GM12865 (cell line): Measurements from ENCODE around the gene CCHCR1.

Experiments
- DNase-seq: peaks from one replicate; pipeline ENCODE4 v3.0.0; 2010; ENCODE audit warnings: low read depth
- H3K4me3 ChIP-seq: 2 replicates; pipeline ENCODE4 v1.5.1; 2011; ENCODE audit warnings: mild to moderate bottlenecking, low read depth, low read length, control low read depth
- TF ChIP-seq, protein P1 (sequence below): IDR thresholded peaks from 2 replicates; pipeline ENCODE4 v1.5.1; 2011; ENCODE audit warnings: low read length, control low read depth, low read depth, inconsistent platforms; ENCODE audit not compliant: insufficient read depth; ENCODE audit errors: missing control alignments

Gene CCHCR1

DNA sequence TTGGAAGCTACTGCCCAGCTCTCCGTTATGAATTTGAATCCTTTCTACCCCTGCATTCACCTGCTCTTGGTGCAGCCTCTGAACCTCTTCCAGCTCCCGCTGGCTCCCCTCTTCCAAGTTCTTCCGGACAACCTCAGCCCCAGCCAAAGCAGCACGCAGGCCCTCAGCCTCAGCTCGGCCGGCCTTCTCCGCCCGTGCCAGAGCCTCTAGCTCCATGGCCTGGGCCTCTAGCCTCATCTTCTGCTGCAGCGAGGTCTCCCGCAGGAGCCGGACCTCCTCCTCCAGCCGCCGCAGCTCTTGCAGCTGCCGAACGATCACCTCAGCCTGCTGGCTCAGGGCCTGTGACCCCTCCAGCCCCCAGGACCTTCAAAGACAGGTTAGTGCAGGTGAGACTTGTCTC lies 3.2 kb downstream of the CCHCR1 start:
- no peak overlapping the region for H3K4me3 ChIP-seq
- TF ChIP-seq, protein P1, sequence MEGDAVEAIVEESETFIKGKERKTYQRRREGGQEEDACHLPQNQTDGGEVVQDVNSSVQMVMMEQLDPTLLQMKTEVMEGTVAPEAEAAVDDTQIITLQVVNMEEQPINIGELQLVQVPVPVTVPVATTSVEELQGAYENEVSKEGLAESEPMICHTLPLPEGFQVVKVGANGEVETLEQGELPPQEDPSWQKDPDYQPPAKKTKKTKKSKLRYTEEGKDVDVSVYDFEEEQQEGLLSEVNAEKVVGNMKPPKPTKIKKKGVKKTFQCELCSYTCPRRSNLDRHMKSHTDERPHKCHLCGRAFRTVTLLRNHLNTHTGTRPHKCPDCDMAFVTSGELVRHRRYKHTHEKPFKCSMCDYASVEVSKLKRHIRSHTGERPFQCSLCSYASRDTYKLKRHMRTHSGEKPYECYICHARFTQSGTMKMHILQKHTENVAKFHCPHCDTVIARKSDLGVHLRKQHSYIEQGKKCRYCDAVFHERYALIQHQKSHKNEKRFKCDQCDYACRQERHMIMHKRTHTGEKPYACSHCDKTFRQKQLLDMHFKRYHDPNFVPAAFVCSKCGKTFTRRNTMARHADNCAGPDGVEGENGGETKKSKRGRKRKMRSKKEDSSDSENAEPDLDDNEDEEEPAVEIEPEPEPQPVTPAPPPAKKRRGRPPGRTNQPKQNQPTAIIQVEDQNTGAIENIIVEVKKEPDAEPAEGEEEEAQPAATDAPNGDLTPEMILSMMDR: no peak
- no peak for DNase-seq

DNA sequence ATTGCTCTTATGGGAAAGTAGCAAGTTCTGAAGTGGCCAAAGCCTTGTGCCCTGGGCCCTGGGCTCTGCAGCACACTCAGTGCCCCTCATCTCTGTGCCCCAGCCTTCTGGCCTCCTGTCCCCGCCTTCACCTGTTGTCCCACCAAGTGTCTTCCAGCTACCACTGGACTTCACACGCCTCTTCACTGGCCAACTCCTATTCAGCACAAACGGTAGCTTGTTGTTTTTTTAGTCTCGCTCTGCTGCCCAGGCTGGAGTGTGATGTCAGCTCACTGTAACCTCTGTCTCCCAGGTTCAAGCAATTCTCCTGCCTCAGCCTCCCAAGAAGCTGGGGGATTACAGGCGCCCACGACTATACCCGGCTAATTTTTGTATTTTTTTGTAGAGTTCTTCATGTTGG lies 4.8 kb downstream of the CCHCR1 start:
- DNase-seq: no peak

DNA sequence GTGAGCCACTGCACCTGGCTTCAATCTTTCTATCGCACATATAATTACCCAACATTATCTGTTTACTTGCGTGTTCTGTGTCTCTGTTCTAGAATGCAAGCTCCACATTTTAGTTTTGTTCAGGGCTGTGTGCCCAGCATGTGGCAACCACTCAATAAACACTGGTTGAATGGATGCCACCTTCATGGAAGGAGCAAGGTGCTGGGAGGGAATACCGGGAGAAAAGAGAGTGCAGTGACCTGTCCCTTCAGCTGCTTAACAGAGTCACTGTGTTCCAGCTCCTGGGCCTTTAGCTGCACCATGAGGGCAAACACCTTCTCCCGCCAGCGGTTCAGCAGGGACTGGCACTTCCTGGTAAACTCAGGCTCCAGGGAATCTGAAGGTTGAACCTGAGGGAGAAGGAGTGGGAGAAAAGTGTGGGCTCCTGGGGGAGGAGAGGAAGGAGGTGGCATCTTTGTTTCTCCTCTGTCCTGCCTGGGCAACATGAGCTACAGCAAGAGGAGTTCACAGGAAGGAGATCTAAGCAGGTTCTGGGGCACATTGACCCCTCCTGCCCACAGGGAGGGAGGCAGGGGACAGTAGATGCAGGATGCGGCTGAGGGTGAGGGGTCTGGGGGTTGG lies 7.7 kb downstream of the CCHCR1 start:
- no peak for DNase-seq
- H3K4me3 ChIP-seq: no peak overlapping the region
- TF ChIP-seq, protein P1: no peak

More for the DNA sequence above, 4.8 kb downstream of the CCHCR1 start:
- TF ChIP-seq, protein P1: no peak
- H3K4me3 ChIP-seq: no peak overlapping the region

DNA sequence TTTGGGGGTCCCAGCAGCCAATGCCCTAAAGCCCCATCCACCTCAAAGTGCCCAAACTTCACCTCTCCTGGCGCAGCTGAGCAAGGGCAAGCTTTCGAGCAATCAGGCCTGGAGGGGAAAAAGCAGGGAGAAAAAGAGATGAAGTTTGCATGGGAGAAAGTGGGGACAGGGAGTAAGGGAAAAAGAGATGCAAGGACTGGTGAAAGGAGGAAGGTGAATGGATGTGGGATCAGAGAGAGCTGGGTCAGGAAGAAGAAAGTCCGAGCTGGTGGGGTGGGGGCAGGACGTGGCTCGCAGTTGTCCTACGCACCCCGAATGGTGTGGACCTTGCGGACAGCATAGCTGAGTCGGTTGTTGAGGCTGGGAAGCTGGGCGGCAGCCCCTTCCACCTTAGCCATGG lies 12.2 kb downstream of the CCHCR1 start:
- DNase-seq: no peak
- H3K4me3 ChIP-seq: no peak overlapping the region
- TF ChIP-seq, protein P1: no peak

DNA sequence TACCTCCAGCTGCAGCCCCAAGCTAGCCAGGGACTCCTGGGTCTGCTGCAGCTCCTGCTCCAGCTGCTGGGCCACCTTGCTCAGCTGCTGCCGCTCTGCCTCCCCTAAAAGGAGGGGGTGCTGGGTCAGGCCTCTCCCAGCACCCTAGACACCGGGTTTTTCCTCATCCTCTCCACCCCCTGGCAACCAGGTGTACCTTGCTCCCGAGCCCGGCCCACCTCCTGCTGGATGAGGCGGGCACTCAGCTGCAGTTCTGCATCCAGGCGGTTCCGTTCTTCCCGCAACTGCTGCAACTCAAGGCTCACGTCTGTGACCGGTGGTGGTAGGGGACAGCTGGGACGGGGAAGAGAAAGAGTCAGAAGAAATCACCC lies 12.6 kb downstream of the CCHCR1 start:
- H3K4me3 ChIP-seq: no peak overlapping the region
- no peak for DNase-seq
- TF ChIP-seq, protein P1: no peak

DNA sequence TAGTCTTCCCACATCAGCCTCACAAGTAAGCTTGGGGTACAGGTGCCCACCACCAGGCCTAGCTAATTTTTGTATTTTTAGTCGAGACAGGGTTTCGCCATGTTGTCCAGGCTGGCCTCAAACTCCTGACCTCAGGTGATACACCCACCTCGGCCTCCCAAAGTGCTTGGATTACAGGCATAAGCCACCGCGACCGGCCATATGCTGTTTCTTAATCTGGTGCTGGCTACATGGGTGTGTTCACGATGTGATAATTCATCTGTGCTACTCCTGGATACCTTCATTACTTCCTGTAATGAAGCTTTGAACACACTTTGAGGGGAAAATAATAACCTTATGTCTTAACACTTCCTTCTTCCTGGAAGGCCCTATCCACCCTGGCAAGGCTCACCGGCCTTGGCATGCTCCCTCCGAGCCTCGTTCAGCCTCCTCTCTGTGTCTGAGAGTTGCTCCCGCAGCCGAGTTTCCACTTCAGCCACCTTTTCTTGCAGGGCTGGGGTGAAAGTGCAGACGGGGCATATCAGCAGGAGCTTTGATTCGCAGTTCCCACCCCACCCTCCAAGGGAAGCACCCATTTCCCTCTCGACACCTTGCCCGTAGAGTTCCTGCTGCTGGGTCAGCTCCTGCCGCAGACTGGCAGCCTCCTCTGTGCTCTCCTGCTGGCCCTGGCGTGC lies 13.2 kb downstream of the CCHCR1 start:
- no peak for DNase-seq
- TF ChIP-seq, protein P1: no peak

DNA sequence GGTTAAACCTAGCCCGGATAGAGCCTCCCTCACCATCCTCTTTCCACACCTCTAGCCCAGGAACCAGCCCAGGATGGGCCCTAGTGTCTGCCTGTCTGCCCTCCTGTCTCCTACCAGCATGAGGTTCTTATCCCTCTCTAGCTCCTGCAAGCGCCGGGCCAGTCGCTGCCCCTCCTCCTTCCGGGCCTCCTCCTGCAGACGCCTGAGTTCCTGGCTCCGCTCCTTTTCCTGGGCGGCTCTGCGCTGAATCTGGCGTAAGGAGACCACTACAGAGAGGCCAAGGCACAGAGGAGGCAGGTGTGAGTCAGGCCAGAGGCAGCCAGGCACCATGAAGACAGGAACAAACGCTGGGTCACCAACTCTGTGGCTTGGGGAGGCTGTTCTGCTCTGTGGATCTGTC lies 14.5 kb downstream of the CCHCR1 start:
- H3K4me3 ChIP-seq: no peak overlapping the region
- TF ChIP-seq, protein P1: no peak
- DNase-seq: no peak

More for the DNA sequence above, 13.2 kb downstream of the CCHCR1 start:
- no peak overlapping the region for H3K4me3 ChIP-seq
